ENCODE results near the gene RTN4R.
"Not testable (repeated sequence)": the region's sequence is repeated elsewhere in the genome, so short reads cannot be mapped to it uniquely, and the experiment has no call there.

RTN4R gene

GRCh38 chr22:20289182-20290044, 21.3 kb upstream of the RTN4R start:
- not testable (repeated sequence) for H3K4me3 ChIP-seq (ENCODE audit: low read depth, low read length)

- H3K4me3 ChIP-seq (ENCODE audit: low read depth, low read length), result not testable (repeated sequence)
Measured at GRCh38 chr22:20286784-20287423, 18.8 kb upstream of the RTN4R start.

DNA sequence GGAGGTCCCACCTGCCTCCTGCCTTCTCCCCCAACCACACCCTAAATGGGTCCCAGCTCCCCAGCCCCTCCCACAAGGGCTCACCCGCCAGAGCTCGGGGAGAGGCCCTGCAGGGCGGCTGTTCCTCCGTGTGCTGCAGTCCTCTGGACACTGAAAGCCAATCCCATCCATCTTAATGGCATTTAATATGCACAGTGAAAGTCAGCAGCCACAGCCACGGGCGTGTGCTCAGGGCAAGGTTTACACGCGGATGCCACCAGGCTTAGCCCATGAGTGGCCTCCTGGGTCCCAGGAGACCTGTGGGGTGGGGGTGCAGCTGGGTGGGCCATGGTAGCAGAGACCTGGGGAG, 18.2 kb upstream of the RTN4R start:
- not testable (repeated sequence) for H3K4me3 ChIP-seq (ENCODE audit: low read depth, low read length)

- not testable (repeated sequence) for H3K4me3 ChIP-seq (ENCODE audit: low read depth, low read length)
Measured at GRCh38 chr22:20285473-20286311, 17.6 kb upstream of the RTN4R start.

- H3K4me3 ChIP-seq (ENCODE audit: low read depth, low read length), result no peak overlapping the region
Measured at GRCh38 chr22:20284471-20285086, 16.5 kb upstream of the RTN4R start.

GRCh38 chr22:20283674-20284066, 15.6 kb upstream of the RTN4R start:
- no peak overlapping the region for H3K4me3 ChIP-seq (ENCODE audit: low read depth, low read length)

DNA sequence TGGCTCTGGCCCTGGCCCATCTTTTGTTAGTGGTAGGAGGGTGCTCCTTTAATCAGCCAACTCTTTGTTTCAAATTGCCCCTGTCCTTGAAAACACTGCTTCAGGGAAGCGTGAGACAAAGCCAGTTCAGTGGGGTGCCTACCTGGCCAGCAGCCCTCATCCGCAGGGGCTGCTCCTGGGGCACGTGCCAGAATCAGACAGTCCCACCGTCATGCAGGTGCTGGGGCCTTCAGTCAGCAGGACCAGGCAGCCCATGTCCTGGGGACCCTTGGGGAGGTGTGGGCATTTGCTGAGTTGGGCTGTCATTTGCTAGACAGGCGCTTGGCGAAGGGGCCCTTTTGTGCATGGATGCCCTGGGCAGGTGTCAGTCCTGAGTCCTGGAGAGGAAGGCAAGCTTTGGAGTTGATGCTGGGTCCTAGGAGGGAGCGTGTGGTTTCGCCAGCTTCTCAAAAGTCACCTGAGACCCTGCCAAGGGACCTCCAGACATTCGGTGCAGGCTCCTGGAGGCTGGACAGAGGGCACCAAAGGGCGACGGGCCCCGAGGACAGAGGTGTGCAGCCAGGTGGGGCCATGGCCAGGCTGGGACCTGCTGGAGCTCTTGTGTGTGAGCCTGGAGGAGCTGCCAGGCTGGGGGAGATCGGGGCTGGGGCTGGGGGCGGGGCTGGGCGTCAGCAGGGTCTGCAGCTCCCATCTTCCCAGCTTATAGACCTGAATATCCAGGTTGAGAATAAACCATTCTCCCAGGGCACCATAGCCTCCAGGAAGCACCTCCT, 15.0 kb upstream of the RTN4R start:
- H3K4me3 ChIP-seq (ENCODE audit: low read depth, low read length), result no peak overlapping the region

GRCh38 chr22:20281891-20282290, 13.8 kb upstream of the RTN4R start:
- H3K4me3 ChIP-seq (ENCODE audit: low read depth, low read length), result no peak overlapping the region

DNA sequence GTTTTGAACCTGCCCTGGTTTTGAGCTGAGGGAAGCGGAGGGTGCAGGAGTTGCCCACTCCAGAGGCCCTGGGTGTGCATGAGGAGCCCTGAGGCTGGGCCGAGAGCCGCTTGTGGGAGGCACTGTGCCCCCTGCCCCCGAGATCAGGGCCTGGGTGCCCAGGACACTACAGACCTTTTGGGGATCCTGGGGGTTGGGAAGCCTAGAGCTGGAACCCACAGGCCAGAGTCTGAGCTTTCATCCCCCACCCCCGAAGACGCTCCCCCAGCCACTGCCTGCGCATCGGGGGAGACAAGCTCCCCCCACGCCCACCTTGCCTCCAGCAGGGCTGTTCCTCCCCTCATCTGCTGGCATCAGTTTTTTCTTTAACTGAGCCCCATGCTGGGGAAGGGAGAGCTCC, 13.4 kb upstream of the RTN4R start:
- H3K4me3 ChIP-seq (ENCODE audit: low read depth, low read length), result not testable (repeated sequence)

- no peak overlapping the region for H3K4me3 ChIP-seq (ENCODE audit: low read depth, low read length)
Measured at GRCh38 chr22:20280866-20281265, 12.7 kb upstream of the RTN4R start.

GRCh38 chr22:20280163-20280562, 12.0 kb upstream of the RTN4R start:
- H3K4me3 ChIP-seq (ENCODE audit: low read depth, low read length), result not testable (repeated sequence)

DNA sequence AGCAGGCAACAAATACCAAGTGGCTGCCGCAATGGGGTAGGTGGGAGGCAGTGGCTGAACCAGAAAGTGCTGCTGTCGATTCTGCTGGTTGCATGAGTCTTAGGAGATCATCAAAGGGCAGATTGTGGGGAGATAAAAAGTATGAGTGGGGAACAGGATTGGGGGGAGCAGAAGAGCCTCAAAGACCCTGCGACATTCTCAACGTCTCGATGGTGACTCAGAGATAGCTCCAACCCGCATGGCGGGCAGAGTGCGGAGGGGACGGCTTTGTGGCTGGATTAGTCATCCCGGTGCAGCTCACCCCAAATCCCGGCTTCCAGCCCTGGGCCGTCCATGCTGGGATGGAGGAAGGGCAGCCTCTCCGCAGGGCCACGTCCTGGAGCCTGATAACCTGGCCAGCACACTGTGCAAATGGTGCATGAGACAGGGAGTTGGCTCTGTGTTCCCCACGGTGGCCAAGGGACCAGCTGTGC, 11.6 kb upstream of the RTN4R start:
- no peak overlapping the region for H3K4me3 ChIP-seq (ENCODE audit: low read depth, low read length)

DNA sequence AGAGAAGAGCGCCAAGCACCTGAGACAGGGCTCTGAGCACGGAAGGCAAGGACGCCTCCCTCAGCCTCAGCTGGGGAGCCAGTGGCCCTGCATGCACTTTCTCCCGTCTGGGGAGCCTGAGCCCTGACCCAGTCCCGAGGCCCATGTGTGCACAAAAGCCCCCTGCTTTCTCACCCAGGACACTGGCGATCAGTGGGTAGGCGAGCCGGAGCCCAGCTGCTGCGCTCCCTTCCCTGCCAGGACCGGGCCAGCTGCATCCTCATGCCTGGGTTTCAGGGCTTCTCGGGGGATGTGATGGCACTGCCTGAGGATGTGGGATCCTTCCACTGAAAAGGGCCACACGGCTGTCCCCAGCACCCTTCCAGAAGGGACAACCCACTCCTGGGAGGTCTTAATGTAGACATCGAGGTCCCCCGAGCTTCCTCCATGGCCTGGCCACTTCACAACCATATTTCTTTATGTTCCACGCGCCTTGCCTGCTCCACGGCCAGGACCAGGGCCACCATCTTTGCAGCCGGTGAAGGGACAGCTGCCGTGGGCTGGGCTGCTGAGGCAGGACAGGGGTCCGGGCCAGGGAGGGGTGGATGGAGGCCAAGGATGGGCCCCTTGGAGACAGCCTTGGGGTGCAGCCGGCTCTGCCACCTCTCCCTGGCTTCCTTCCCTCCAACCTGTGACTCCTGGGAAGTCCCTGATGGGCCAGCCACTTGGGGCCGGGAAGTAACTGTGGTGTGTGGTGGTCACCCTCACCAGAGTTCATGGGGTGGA, 10.8 kb upstream of the RTN4R start:
- not testable (repeated sequence) for H3K4me3 ChIP-seq (ENCODE audit: low read depth, low read length)

GRCh38 chr22:20277936-20278635, 10.0 kb upstream of the RTN4R start:
- not testable (repeated sequence) for H3K4me3 ChIP-seq (ENCODE audit: low read depth, low read length)

GRCh38 chr22:20276468-20276867, 8.3 kb upstream of the RTN4R start:
- no peak overlapping the region for H3K4me3 ChIP-seq (ENCODE audit: low read depth, low read length)

- no peak overlapping the region for H3K4me3 ChIP-seq (ENCODE audit: low read depth, low read length)
Measured at GRCh38 chr22:20275836-20276235, 7.7 kb upstream of the RTN4R start.

DNA sequence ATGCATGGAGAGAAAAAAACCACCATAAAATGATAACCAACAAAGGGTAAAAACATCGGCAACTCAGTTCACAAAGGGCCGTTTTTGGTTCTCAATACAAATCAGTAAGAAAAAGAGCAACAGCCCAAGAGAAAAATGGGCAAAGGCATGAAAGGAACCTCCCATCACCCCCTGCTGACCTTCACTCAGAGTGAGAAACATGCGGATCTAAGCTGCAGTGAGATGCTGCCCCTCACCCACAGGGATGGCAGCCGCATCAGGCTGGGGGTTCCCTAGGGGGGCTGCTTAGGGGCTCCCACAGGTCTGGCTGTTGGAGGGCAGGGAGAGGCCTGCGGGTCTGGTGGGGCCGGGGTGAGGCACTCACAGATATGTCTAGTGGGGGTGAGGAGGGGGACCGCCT, 7.2 kb upstream of the RTN4R start:
- not testable (repeated sequence) for H3K4me3 ChIP-seq (ENCODE audit: low read depth, low read length)

DNA sequence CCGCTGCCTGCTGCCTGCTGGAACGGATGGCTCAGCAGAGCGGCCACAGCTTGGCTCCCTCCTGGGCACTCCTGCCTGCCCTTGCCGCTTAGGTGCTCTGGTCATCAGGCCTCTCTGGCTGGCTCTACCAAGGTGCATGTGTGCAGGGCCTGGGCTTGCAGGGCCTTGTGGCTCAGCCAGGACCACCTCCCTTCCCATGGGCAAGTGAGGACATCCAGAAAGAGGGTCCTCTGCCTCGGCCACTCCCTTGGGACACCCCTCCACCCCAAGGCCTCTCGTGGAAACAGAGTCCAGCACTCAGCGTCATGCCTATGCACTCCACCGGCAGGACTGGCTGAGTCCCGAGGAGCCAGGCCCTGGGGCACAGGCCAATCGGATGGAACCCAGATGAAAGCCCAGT, 6.3 kb upstream of the RTN4R start:
- H3K4me3 ChIP-seq (ENCODE audit: low read depth, low read length), result not testable (repeated sequence)

DNA sequence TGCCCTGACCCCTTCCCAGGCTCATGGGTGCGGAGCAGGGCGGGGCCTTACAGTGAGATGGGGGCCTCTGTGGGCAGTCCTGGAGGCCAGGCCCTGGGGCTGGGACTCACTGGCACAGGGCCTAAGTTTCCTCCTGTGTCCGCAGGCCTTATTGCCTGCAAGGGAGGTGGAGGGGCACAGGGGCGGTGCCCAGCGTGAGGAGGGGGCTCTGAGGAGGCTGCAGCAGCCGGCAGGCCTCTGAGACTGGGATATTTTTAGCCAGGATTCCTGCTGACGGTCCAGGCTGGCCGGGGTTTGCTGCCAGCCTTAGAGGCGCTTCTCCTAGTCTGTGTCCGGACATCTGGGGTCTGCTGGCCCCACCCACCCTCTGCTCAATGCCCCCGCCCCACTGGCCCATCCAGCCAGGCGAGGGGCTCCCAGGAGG, 5.7 kb upstream of the RTN4R start:
- no peak overlapping the region for H3K4me3 ChIP-seq (ENCODE audit: low read depth, low read length)
